Caco-2 (cell line): Measurements from ENCODE around the gene CPD. TPM values are rescaled to one million over a fixed set of nuclear protein-coding genes. Genes with fewer than 3 reads are reported as not detected.
"Not testable (repeated sequence)": the region's sequence is repeated elsewhere in the genome, so short reads cannot be mapped to it uniquely, and the experiment has no call there.

Source experiments
- BruUV-seq: library from RNA; stranded (reverse); fragments of 400-500 nt; replicated peaks from 2 replicates; lab custom pipeline; 2021; lab: Mats Ljungman, UMichigan
- CTCF ChIA-PET: fragments of 300-600 bp; sonication (Branson Sonifier 250); formaldehyde crosslinking; loops from one replicate; lab custom pipeline; 2022; ENCODE audit warnings: antibody characterized with exemption; lab: Charles Lee
- POLR2A ChIA-PET: fragments of 300-600 bp; sonication (Branson Sonifier 250); formaldehyde crosslinking; loops from one replicate; lab custom pipeline; 2022; ENCODE audit warnings: antibody characterized with exemption; lab: Charles Lee
- DNase-seq, 2 experiments: peaks; one replicate each; pipeline versions ENCODE4 v3.0.0 to v3.0.0-alpha.2; 2020 to 2022
- H3K27me3 ChIP-seq: replicated peaks from 2 replicates; pipeline ENCODE4 v1.6.0; 2011; ENCODE audit warnings: low read length; ENCODE audit not compliant: control insufficient read depth, insufficient read depth
- H3K36me3 ChIP-seq: 2 replicates; pipeline ENCODE4 v1.5.1; 2011; ENCODE audit warnings: low read length; ENCODE audit not compliant: control insufficient read depth, insufficient read depth
- H3K4me1 ChIP-seq: fragments of 250-450 bp; sonication (Bioruptor Pico); 2 replicates; pipeline ENCODE4 v1.5.1; 2020; ENCODE audit warnings: mild to moderate bottlenecking
- H3K4me3 ChIP-seq: 2 replicates; pipeline ENCODE4 v1.5.1; 2011; ENCODE audit warnings: low read depth, mild to moderate bottlenecking, control low read depth, low read length
- H3K9me3 ChIP-seq: fragments of 250-450 bp; sonication (Bioruptor Pico); 2 replicates; pipeline ENCODE4 v1.5.1; 2020; ENCODE audit warnings: mild to moderate bottlenecking, moderate library complexity
- H3K27ac Mint-ChIP-seq: one replicate; pipeline ENCODE4 v1.8.0; 2022; ENCODE audit warnings: mixed read lengths; ENCODE audit not compliant: unreplicated experiment
- H3K27me3 Mint-ChIP-seq: one replicate; pipeline ENCODE4 v1.8.0; 2022; ENCODE audit warnings: mixed read lengths; ENCODE audit not compliant: insufficient read depth, unreplicated experiment
- H3K36me3 Mint-ChIP-seq: one replicate; pipeline ENCODE4 v1.8.0; 2022; ENCODE audit warnings: mild to moderate bottlenecking, mixed read lengths; ENCODE audit not compliant: insufficient read depth, unreplicated experiment
- H3K4me1 Mint-ChIP-seq: one replicate; pipeline ENCODE4 v1.8.0; 2022; ENCODE audit warnings: low read depth, mixed read lengths; ENCODE audit not compliant: unreplicated experiment
- H3K4me3 Mint-ChIP-seq: one replicate; pipeline ENCODE4 v1.8.0; 2022; ENCODE audit warnings: mild to moderate bottlenecking, moderate library complexity, mixed read lengths; ENCODE audit not compliant: unreplicated experiment
- H3K9me3 Mint-ChIP-seq: one replicate; pipeline ENCODE4 v1.8.0; 2022; ENCODE audit warnings: mixed read lengths; ENCODE audit not compliant: unreplicated experiment
- intact Hi-C: fragments of 100-400 bp; cut with micrococcal nuclease; formaldehyde crosslinking; loops from one replicate; pipeline ENCODE4 v1.10.0; 2022; ENCODE audit not compliant: unreplicated experiment
- total RNA-seq: library from RNA; stranded (reverse); gene quantifications from 2 replicates; pipeline ENCODE4 v1.2.3, GENCODE V29; 2022
- TF ChIP-seq, protein P1 (sequence below), 2 experiments: fragments of 200-600 bp in 1 of 2; IDR thresholded peaks; 1 replicate in 1 of 2; 2 replicates in 1 of 2; pipeline versions ENCODE4 v1.5.1 to v1.8.0; 2011 to 2022; ENCODE audit warnings: antibody characterized with exemption in 1 of 2, control low read depth in 1 of 2, inconsistent platforms in 1 of 2, low read depth in 1 of 2, low read length in 1 of 2, mild to moderate bottlenecking in 1 of 2, moderate library complexity in 1 of 2; ENCODE audit not compliant: insufficient read depth in 1 of 2, severe bottlenecking in 1 of 2, unreplicated experiment in 1 of 2

CPD gene
- total RNA-seq, 1 experiment from 2014 or later: 127 TPM

DNA sequence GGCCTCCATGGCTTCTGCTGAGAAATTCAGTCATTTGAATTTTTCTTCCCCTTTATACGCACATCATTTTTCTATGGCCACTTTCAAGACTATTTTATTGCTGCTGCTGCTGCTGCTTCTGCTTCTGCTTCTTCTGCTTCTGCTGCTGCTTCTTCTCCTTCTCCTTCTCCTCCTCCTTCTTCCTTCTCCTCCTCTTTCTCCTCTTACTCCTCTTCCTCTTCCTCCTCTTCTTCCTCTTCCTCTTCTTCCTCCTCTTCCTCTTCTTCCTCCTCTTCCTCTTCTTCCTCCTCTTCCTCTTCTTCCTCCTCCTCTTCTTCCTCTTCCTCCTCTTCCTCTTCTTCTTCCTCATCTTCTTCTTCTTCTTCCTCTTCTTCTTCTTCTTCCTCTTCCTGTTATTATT is 22.4 kb downstream of the CPD start:
- BruUV-seq: no TSS peak
- POLR2A ChIA-PET: interaction anchor here (0.6 to 0.7 kb wide), 2 partner anchors 46 to 1119 kb away, joined by 4 to 6 read pairs; no protein-coding TSS in a partner anchor
- H3K27ac Mint-ChIP-seq: peak overlapping the region; percentile 6

DNA sequence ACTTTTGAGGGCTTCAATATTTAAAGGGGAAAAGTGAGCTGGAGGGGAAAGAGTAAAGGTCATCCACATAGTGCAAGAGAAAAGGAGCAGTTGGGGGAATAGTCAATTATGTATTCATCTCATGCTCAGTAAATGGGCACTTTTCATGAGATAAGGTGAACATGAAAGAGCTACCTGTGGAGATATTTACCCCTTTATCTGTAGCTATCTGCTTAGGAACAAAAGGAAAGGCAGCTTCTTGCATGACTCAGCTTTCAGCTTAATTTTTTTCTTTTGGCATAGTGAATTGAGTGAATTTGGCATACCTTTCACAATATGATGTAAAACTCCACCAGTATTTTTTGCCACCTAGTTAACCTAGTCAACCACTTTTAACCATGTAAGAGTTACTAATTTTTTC is 26.4 kb downstream of the CPD start:
- CTCF ChIA-PET: interaction anchor here (0.5 to 1.5 kb wide), 7 partner anchors 11 to 124 kb away, joined by 3 to 11 read pairs (median 4); partner anchors contain the start of gene GOSR1
- POLR2A ChIA-PET: interaction anchor here (0.7 to 0.8 kb wide), 2 partner anchors 9 to 69 kb away, joined by 3 read pairs; no protein-coding TSS in a partner anchor
- no peak overlapping the region for H3K4me3 ChIP-seq
- peaks cover 36% of the 10 kb centered on the region for H3K4me1 ChIP-seq
- DNase-seq: peak in 1 of 2 experiments; percentile 63
- Mint-ChIP-seq H3K27ac (peak overlapping the region; percentile 84), H3K4me3 (peak overlapping the region; percentile 62), H3K9me3 (peaks cover 6% of the 10 kb centered on the region), H3K27me3 (no peaks in the 10 kb centered on the region), H3K4me1 (peaks cover 49% of the 10 kb centered on the region), H3K36me3 (peaks cover 41% of the 10 kb centered on the region)
- intact Hi-C loops: loop anchor here (1.0 to 2.0 kb wide), 2 partner anchors 18 to 61 kb away; no protein-coding TSS in a partner anchor
- no TSS peak for BruUV-seq
- H3K9me3 ChIP-seq: no peaks in the 10 kb centered on the region
- H3K27me3 ChIP-seq: no peaks in the 10 kb centered on the region
- TF ChIP-seq, protein P1, sequence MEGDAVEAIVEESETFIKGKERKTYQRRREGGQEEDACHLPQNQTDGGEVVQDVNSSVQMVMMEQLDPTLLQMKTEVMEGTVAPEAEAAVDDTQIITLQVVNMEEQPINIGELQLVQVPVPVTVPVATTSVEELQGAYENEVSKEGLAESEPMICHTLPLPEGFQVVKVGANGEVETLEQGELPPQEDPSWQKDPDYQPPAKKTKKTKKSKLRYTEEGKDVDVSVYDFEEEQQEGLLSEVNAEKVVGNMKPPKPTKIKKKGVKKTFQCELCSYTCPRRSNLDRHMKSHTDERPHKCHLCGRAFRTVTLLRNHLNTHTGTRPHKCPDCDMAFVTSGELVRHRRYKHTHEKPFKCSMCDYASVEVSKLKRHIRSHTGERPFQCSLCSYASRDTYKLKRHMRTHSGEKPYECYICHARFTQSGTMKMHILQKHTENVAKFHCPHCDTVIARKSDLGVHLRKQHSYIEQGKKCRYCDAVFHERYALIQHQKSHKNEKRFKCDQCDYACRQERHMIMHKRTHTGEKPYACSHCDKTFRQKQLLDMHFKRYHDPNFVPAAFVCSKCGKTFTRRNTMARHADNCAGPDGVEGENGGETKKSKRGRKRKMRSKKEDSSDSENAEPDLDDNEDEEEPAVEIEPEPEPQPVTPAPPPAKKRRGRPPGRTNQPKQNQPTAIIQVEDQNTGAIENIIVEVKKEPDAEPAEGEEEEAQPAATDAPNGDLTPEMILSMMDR (IDR thresholded peaks at IDR 0.05; ENCODE audit: insufficient read depth in 1 of 2, low read depth in 1 of 2, low read length in 1 of 2, severe bottlenecking in 1 of 2, unreplicated experiment in 1 of 2): no peak
- 0 out of 2 replicates have a peak, but pooled peaks cover 2% of the 10 kb centered on the region for H3K36me3 ChIP-seq

More for the DNA sequence above, 22.4 kb downstream of the CPD start:
- Histone ChIP-seq H3K36me3 (0 out of 2 replicates have a peak, but pooled peaks cover 2% of the 10 kb centered on the region), H3K27me3 (no peaks in the 10 kb centered on the region), H3K4me3 (no peak overlapping the region), H3K4me1 (peaks cover 47% of the 10 kb centered on the region), H3K9me3 (no peaks in the 10 kb centered on the region)
- Mint-ChIP-seq H3K4me1 (peaks cover 34% of the 10 kb centered on the region), H3K27me3 (no peaks in the 10 kb centered on the region), H3K9me3 (no peaks in the 10 kb centered on the region), H3K4me3 (no peak overlapping the region), H3K36me3 (peaks cover 26% of the 10 kb centered on the region)
- intact Hi-C loops: no loop called here
- CTCF ChIA-PET: interaction anchor here (0.6 kb wide), 1 partner anchor 133 kb away, joined by 5 read pairs; no protein-coding TSS in a partner anchor
- TF ChIP-seq, protein P1 (IDR thresholded peaks at IDR 0.05; ENCODE audit: insufficient read depth in 1 of 2, low read depth in 1 of 2, low read length in 1 of 2, severe bottlenecking in 1 of 2, unreplicated experiment in 1 of 2): no peak
- no peak for DNase-seq

DNA sequence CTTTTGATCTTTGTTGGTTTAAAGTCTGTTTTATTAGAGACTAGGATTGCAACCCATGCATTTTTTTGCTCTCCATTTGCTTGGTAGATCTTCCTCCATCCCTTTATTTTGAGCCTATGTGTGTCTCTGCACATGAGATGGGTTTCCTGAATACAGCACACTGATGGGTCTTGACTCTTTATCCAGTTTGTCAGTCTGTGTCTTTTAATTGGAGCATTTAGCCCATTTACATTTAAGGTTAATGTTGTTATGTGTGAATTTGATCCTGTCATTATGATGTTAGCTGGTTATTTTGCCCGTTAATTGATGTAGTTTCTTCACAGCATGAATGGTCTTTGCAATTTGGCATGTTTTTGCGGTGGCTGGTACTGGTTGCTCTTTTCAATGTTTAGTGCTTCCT is 31.9 kb downstream of the CPD start:
- H3K9me3 ChIP-seq, H3K4me3 ChIP-seq, intact Hi-C loops, H3K27ac Mint-ChIP-seq, H3K36me3 ChIP-seq, H3K27me3 ChIP-seq, DNase-seq, POLR2A ChIA-PET, CTCF ChIA-PET, BruUV-seq, H3K4me3 Mint-ChIP-seq, H3K27me3 Mint-ChIP-seq: not testable (repeated sequence)
- H3K36me3 Mint-ChIP-seq: peaks cover 25% of the 10 kb centered on the region
- H3K4me1 ChIP-seq: peaks cover 18% of the 10 kb centered on the region
- peaks cover 43% of the 10 kb centered on the region for H3K4me1 Mint-ChIP-seq
- peaks cover 24% of the 10 kb centered on the region for H3K9me3 Mint-ChIP-seq

DNA sequence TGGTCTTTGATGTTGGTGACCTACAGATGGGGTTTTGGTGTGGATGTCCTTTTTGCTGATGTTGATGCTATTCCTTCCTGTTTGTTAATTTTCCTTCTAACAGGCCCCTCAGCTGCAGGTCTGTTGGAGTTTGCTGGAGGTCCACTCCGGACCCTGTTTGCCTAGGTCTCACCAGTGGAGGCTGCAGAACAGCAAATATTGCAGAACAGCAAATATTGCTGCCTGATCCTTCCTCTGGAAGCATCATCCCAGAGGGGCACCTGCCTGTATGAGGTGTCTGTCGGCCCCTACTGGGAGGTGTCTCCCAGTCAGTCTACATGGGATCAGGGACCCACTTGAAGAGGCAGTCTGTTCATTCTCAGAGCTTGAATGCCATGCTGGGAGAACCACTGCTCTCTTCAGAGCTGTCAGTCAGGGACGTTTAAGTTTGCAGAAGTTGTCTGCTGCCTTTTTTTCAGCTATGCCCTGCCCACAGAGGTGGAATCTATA is 33.3 kb downstream of the CPD start:
- H3K27me3 ChIP-seq, H3K4me1 ChIP-seq, H3K36me3 ChIP-seq, intact Hi-C loops, BruUV-seq, H3K4me3 ChIP-seq, H3K27me3 Mint-ChIP-seq, CTCF ChIA-PET, DNase-seq, H3K9me3 ChIP-seq, POLR2A ChIA-PET, H3K27ac Mint-ChIP-seq, H3K4me3 Mint-ChIP-seq: not testable (repeated sequence)
- Mint-ChIP-seq H3K36me3 (peaks cover 27% of the 10 kb centered on the region), H3K4me1 (peaks cover 37% of the 10 kb centered on the region), H3K9me3 (peaks cover 24% of the 10 kb centered on the region)
